ENCODE data around the gene CLASP1.

- TF ChIP-seq EZH2 (IDR thresholded peaks at IDR 0.05; ENCODE audit: insufficient read depth, poor library complexity, severe bottlenecking) (no peak), EZH2phosphoT487 (IDR thresholded peaks at IDR 0.05; ENCODE audit: insufficient read depth, low read depth) (no peak)
Measured at GRCh38 chr2:121319941-121320340, 329.3 kb downstream of the CLASP1 start.

Measured in GM23248 (cell line).